ENCODE data around the gene IFITM10.
"Not testable (repeated sequence)": the region's sequence is repeated elsewhere in the genome, so short reads cannot be mapped to it uniquely, and the experiment has no call there.

GRCh38 chr11:1683904-1684572, 66.4 kb downstream of the IFITM10 start:
- TF ChIP-seq CTCF, POLR2A (IDR thresholded peaks at IDR 0.05): not testable (repeated sequence)
